HG03097 (cell line): ENCODE data around the gene IFT27.

Source experiments
- ATAC-seq: cut with Tn5 transposase; IDR thresholded peaks from one replicate; pipeline ENCODE4 v1.9.1; 2021; ENCODE audit not compliant: unreplicated experiment, low FRiP score

IFT27 gene, protein sequence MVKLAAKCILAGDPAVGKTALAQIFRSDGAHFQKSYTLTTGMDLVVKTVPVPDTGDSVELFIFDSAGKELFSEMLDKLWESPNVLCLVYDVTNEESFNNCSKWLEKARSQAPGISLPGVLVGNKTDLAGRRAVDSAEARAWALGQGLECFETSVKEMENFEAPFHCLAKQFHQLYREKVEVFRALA

DNA sequence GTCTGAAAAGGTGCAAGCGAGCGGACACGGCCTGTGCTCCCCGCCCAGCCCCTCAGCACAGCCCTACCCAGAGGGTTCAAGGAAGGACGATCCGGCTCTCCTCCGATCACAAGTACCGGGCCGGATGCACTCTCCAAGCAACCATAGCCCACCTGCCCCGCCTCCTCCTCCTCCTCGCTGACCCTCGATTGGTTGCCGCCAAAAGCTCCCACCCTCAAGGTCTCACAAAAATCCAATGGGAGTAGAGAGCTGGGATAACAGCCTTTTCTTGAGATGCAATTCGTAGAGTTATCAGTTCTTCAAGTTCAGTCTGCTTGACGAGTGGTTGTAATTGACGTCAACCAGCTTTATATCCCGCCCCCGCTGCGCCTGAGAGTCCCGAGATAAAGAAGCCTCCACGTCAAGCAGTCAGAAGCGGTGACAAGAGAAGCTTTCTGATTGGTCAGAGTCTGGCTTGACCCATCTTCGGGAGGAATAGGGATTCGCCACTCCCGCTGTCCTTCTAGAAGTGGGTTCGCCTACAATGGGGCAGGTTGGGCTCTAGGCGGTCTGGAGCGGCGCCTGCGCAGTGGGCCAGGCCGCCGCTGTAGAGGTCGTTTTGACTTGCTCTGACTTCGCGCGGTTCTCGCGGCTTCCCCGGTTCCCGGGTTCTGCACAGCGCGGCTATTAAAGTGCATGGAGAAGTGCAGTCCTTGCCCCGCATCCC lies at the start of gene IFT27:
Gene IFT27, minus strand, starts transcription at position 156 of the 706 bp plus-strand sequence. CDS start 412 bp downstream, outside the sequence.
- ATAC-seq, result peak; percentile 92

DNA sequence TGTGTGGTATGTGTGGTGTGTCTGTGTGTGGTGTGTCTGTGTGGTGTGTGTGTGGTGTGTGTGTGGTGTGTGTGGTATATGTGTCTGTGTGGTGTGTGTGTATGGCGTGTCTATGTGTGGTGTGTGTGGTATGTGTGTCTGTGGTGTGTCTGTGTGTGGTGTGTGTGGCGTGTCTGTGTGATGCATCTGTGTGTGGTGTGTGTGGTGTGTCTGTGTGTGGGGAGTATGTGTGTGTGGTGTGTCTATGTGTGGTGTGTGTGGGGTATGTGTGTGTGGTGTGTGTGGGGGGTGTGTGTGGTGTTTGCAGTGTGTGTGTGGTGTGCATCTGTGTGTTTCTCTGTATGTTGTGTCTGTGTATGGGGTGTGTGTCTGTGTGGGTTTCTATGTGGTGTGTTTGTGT lies 48.7 kb upstream of the IFT27 start:
- no peak for ATAC-seq

DNA sequence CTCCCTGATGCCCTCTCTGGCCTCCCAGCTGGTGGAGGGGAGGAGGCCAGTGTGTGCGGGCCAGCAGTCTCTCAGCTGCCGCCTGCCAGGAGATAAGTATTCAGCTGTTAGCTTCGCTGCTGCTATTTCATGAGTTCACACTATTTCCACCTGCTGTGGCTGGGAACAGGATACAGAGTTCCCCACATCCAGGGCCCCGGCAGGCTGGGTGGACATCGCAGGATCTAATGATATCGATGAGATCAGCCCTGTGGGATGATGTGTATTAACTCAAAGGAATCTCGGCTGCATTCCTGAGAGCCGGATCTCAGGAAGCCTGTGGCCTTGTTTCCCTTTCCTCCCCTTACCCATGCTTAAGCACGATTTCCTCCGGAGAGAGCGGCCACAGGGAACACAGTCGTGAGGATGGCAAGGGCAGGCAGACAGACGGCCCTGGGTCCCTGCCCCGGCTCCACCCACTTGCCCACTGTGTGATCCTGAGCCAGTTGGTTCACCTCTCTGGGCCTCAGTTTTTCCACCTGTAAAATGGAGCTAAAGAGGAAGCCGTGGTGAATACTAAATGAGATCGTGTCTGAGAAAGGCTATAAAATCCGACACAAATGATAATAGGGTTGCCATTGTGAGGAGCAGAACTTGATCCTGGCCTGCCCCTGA lies 47.4 kb upstream of the IFT27 start:
- ATAC-seq, result no peak

DNA sequence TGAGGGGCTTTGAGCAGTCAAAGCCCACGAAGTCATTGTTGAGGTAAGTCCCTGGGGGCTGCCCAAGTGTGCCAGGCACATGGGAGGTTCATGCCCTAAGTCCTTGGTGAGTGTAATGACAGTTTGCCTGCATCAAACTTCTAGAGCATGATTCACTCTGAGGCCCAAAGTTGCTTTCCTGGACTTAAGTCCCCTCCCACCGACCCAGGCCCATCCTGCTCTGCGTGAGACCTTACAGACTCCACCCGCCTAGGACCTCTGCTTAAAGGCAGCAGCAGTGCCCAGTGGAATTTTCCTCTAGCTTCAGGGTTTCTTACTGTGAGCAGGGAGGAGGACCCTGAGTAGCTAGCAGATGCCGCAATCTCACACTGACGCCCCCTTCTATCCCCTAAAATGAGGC lies 46.7 kb upstream of the IFT27 start:
- ATAC-seq, result no peak

DNA sequence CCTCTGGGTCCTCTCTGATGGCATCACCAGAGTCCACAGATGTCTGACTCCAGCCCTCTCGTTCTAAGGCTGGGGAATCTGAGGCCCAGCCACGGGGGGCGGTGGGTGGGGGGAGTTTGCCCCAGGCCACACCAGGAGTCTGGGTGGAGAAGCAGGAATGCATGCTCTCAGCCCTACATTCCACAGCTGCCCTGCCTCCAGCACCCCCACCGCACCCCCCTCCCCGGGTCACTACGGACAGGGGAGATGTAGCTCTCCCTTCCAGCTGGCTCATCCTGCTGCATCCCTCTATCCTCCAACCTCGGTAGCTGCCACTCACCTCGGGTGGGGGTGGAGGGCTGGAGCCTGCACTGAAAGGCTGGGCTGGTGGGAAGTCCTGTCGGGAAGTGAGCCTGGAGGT lies 43.2 kb upstream of the IFT27 start:
- ATAC-seq, result no peak

DNA sequence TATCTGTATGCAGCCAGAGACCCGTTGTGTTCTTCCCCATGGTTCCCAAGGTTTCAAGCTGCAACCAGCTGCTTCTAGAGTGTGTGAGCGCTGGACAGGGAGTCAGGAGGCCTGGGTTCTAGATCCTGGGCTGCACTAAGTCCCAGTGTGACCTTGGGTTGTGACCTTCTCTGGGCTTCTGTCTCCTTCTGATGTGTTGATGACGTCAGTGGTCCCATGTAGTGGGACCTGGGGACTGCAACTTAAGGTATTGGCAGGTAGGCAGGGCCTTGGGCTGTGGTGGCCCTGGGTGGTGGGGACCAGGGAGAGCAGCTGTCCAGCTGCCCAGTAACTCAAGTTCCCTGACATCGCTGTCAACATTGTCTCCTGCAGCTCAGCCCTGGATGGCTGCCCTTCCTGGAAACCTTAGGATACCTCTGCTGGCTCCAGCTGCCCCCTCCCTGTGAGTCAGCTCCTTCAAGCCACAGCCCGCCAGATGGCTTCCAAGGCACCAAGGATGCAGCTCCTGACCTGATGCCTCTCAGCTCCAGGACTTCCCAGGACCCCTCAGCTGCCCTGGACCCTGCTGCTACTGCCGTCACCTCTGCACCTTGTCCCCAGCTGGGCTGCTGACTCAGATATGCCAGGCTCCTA lies 42.2 kb upstream of the IFT27 start:
- ATAC-seq, result no peak

DNA sequence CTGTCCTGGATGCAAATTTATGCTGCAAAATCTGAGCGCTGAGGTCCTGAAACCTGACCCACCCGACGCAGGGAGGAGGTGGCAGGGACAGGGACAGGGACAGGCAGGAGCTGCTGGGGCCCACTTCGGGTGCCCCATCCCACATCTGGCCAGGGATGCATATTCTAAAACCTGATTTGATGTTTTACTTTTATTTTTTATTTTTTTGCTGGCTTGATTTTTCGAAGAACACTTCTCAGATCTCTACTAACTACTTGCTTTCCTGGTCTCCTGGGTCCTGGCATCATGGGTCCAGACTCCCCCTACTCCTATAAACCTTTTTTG lies 41.6 kb upstream of the IFT27 start:
- ATAC-seq, result no peak

DNA sequence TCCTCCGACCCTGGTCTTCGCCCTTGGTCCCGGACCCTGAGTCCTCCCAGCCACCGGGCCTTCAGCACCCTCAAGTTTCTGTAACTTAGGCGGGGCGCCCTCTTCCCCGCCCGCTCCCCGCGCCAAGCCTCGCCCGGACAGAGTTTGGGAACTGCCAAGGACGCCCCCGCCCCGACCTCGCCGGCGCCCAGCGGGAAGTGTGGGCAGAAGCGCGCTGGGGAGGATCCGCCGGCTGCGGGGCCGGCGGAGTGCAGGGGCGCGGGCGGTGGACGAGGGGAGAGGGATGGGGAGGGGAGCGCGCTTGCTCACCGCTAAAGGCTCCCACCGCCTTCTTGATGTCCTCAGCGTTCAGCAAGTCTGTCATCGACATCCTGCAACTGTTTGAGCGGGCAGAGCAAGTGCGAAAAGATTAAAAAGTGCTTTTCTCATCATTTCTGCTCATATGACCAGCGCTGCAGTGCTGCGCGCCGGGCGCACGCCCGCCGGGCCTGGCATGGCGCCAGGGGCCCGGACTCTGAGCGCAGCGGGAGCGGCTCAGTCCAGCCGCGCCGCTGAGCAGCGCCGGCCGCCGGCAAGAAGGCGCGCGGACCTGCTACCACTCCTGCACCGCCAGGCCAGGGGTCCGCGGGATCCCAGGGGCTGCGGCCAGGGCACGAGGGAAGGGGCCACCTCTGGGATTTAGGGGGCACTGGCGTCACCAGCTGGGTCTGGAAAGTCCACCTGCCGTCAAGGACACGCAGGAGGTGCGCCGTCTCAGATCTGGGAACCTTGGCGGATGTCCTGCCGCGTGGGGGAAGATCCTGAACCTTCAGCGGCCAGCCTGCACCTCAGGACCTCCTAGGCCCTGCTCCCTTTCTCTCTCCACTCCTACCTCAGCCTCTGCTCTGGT lies 41.0 kb upstream of the IFT27 start, which contains the start of gene PVALB:
Gene PVALB, minus strand, starts transcription at position 400 of the 889 bp plus-strand sequence. Its CDS starts 30 bp downstream, at position 370.
- no peak for ATAC-seq

DNA sequence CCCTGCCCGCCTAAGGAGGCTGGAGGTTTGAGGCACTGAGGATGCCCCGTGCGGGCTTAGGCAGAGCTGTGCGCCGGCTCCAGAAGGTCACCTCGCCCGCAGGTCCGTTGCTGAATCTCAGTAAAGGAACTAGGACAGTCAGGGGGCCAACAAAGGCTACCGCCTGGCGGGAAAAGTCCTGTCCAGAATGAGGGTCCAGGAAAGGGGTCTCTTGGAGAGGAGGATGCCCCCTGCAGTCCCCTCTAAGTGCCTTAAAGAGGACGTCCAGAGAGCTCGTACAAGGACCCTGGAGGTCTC lies 40.4 kb upstream of the IFT27 start:
- no peak for ATAC-seq

DNA sequence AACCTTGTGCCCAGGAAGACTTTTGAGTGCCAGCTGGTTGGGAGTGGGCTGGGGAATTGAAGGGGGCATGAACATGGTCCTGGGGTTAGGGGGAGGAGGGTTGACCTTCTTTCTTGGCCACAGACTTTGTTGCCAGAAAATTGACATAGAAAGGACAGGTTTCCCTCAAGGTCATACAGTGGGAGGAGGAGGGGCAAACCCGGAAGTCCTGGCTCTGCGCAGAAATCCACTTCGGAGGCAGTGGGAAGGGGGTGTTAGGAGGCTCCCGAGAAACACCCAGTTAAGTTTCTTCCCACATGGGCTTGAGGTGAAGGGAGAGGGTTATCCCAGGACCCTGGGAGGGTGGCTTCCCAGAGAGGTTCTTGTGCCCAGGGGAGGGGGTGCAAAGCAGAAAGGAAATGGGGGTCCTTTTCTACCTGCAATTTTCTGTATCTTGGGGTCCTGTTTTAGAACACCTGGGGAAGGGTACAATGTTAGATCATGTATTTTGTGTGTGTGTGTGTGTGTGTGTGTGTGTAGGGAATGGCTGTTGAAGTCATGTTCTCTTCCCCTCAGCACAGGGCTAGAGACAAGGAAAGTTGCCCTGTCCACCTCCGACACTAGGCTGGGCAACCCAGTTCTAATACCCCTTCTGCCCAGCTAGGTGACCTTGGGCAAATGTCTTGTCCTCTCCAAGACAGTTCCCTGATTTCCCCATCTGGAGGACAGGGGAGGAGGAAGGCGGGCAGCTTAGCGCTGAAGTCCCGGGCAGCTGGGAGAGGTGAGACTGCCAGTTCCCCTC lies 39.8 kb upstream of the IFT27 start:
- ATAC-seq, result no peak

DNA sequence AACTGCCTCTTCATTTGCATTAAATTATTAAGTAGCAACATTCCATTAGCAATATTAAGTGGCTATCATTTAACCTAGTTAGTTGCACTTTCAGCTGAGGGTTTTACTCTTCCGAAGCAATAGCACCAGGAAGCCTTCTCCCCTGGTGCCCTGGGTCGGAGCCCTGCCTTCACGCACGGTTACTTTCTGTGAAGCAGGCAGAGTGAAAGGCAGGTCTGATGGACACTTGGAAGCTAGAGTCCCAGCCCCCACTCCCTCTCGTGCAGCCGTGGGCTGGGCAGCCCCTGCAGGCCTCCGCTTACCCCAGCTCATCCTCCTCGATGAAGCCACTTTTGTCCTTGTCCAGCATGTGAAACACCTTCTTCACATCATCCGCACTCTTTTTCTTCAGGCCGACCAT lies 38.9 kb upstream of the IFT27 start:
- ATAC-seq, result no peak

DNA sequence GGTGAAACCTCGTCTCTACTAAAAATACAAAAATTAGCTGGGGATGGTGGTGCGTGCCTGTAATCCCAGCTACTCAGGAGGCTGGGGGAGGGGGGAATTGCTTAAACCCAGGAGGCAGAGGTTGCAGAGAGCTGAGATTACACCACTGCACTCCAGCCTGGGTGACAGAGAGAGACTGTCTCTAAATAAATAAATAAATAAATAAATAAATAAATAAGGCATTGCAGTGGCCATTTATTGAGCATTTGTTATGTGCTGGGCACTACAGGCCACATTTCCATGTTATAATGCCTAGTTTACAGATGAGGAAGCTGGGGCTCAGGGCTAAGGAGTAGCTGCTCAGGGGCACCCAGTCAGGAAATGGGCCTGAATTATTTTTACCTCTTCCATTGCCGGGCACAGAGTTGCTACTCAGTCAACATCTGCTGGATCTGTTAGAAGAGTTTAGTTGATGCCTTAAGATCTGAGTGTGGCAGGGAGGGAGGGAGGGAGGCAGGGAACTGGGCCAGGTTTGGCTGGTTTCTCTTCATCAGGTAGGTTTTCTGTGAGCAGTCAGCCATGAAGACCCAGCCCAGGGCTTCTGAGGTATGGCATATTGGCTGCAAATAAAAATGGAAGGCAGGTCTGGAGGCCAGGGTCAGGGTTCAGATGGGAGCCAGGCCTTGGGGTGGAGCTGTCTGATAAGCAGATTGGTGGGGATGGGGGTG lies 35.3 kb upstream of the IFT27 start:
- ATAC-seq, result no peak

DNA sequence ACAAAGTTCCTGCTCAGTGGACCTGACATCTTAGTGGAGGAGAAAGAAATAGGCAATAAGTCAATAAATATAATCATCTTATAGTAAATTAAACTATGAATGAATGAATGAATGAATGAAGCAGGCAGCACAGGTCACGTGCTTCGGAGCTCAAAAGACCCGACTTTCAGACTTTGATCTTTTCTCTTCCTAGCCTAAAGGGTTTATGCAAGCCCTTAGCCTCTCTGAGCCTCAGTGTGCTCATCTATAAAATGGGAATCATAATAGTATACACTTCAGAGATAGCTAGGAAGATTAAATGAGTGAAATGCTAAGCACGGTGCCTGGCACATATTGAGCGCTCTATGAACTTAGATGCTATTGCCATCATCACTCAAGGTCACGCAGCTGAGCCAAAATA lies 33.4 kb upstream of the IFT27 start:
- no peak for ATAC-seq

DNA sequence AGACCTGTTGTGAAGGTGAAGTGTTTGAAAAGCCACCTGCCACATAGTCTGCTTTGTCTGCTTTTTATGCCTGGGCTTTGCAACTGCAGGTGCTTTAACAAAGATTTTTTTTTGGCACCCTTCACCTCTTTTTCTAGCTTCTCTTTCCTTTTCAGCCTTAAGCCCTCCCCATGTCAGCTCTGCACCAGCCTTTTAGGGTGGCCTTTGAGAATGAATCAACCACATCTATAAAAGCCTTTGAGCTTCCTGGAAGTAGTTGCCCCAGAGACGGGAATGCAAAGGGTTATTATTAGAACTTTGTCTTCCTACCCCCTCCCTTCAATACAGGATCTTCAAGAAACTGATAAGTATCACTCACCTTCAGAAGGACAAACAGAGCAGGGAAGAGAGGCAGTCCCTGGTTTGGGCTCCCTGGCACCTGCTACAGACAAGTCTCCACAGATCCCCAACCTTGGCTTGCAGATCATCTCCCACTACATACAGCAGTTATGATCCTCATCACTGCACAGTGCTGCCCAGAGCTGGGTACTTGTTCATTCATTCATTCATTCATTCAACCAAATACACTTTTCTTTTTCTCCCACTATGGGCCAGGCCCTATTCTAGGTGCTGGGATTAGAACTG lies 32.9 kb upstream of the IFT27 start:
- no peak for ATAC-seq

DNA sequence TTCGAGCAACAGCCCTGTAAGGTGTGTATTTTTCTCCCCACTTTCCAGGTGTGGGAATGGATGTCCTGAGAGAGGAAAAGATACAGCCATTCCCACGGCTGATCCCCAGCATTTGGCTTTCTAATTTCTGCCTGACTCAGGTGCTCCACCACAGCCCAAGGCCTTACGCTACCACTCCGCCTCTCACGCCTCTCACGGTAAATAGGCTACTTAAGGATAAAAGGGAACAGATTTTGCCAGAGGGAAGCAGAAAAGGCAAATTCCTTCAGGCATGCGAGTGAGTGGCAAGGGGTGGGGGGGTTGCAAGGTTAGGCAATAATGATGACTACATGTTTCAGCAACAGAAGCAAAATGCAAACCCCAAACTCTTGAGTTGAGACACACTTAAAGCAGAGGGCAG lies 31.7 kb upstream of the IFT27 start:
- no peak for ATAC-seq

DNA sequence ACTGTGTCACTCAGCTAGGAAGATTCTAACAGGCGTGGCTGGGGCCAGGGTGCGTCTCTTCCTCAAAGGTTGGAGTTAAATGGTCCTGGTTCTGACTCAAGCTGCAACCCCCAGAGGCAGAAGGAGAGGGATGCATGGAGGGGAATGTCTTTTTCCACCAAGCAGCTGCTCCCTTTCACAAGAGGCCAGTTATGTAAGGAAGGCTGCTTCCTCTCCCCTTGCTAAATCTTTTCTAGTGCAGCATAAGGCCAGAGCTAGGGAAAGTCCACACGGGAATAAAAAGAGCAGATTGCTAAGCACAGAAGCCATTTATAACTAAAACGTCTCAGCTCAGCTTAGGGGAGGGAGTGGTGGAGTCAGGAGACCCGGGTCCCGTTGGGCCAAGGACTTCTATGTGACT lies 30.9 kb upstream of the IFT27 start:
- ATAC-seq, result no peak

DNA sequence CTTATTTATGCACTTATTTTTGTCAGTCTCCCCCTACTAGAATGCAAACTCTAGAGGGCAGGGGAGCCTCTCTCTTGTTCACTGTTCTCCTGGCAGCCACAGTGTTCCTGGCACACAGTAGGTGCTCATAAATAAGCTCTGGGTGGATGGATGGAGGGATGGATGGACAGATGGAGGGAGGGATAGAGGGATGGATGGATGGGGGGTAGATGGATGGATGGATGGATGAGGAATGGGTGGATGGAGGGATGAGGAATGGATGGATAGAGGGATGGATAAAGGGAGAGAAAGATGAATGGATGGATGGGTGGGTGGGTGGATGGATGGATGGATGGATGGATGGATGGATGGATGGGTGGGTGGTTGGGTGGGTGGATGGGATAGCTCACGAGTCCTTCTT lies 27.4 kb upstream of the IFT27 start:
- no peak for ATAC-seq

DNA sequence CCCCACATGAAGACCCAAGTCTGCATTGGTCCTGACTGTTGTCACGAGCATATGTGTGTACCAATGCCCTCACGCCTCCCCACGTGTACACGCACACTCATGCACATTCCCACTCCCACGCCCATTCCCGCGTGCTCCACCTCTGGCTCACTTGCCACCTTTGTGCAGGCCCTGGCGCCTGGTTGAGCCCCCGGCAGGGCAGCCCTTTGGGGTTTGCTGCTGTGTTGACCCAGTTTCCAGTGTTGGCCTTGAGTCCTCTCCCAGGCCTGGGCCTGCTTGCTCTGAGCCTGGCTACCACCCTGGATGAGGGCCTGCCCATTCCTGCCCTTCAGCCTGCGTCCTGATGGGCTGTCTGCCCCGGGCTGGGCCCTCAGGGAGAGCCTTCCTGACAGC lies 22.8 kb upstream of the IFT27 start:
- ATAC-seq, result no peak
